ENCODE data around the gene NQO2. TPM values are rescaled to one million over a fixed set of nuclear protein-coding genes. Genes with fewer than 3 reads are reported as not detected.

Gene NQO2
- polyA plus RNA-seq, 1 donor from 2014 or later: 33.2 TPM

DNA sequence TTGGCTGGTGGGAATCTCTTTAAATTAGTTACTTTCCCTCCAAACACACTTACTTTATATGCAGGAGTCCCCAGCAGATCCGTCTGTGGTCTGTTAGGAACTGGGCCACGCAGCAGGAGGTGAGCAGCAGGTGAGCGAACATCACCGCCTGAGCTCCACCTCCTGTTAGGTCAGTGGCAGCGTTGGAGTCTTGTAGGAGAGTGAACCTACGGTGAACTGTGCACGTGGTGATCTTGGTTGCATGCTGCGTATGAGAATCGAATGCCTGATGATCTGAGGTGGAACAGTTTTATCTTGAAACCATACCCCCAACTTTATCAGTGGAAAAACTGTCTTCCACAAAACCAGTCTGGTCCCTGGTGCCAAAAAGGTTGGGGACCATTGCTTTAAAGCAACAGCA, 33.3 kb upstream of the NQO2 start:
- Histone ChIP-seq H3K9ac (ENCODE audit: low read length) (no peak overlapping the region), H3K79me2 (replicated peaks; ENCODE audit: insufficient read depth, low read length) (no peaks in the 10 kb centered on the region), H3K27ac (ENCODE audit: low read length) (no peak overlapping the region)

DNA sequence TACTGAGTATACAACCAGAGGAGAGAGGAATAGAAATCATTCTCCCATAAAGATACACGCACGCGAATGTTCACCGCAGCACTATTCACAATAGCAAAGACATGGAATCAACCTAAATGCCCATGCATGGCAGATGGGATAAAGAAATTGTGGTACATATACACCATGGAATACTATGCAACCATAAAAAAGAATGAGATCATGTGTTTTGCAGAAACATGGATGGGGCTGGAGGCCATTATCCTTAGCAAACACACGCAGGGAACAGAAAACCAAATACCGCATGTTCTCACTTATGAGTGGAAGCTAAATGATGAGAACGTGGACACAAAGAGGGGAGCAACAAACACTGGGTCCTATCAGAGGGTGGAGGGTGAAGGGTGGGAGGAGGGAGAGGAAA, 31.8 kb upstream of the NQO2 start:
- Histone ChIP-seq H3K9me3 (ENCODE audit: low read length) (no peaks in the 10 kb centered on the region), H3F3A (ENCODE audit: insufficient read depth, low read length, poor library complexity, severe bottlenecking) (no peaks in the 10 kb centered on the region), H4K20me1 (ENCODE audit: insufficient read depth) (no peaks in the 10 kb centered on the region), H3K9ac (ENCODE audit: low read length) (no peak overlapping the region), H3K27ac (ENCODE audit: low read length) (no peak overlapping the region), H3K9me2 (ENCODE audit: insufficient read depth, low read length) (no peaks in the 10 kb centered on the region), H3K36me3 (ENCODE audit: insufficient read depth, low read length) (no peaks in the 10 kb centered on the region), H3K27me3 (ENCODE audit: insufficient read depth, low read depth, low read length) (peaks cover 11% of the 10 kb centered on the region), H3K4me3 (ENCODE audit: low read length) (no peak overlapping the region), H2AFZ (ENCODE audit: low read depth, low read length) (no peak overlapping the region), H3K4me2 (ENCODE audit: low read length) (no peak overlapping the region), H3K79me2 (replicated peaks; ENCODE audit: insufficient read depth, low read length) (no peaks in the 10 kb centered on the region)
- TF ChIP-seq MXI1 (conservative IDR thresholded peaks at IDR 0.05; ENCODE audit: poor library complexity, severe bottlenecking): no peak
- no peak for TF ChIP-seq EP300 (conservative IDR thresholded peaks at IDR 0.05; ENCODE audit: poor library complexity, severe bottlenecking)
- TF ChIP-seq RAD21 (conservative IDR thresholded peaks at IDR 0.05): no peak
- TF ChIP-seq REST (IDR thresholded peaks at IDR 0.05; ENCODE audit: borderline replicate concordance): no peak
- TF ChIP-seq EZH2 (IDR thresholded peaks at IDR 0.05; ENCODE audit: borderline replicate concordance, insufficient read depth, low read length, poor library complexity, severe bottlenecking): no peak
- TF ChIP-seq TAF1 (IDR thresholded peaks at IDR 0.05; ENCODE audit: low read depth): no peak
- TF ChIP-seq SMC3 (conservative IDR thresholded peaks at IDR 0.05; ENCODE audit: poor library complexity): no peak
- TF ChIP-seq, protein P1, sequence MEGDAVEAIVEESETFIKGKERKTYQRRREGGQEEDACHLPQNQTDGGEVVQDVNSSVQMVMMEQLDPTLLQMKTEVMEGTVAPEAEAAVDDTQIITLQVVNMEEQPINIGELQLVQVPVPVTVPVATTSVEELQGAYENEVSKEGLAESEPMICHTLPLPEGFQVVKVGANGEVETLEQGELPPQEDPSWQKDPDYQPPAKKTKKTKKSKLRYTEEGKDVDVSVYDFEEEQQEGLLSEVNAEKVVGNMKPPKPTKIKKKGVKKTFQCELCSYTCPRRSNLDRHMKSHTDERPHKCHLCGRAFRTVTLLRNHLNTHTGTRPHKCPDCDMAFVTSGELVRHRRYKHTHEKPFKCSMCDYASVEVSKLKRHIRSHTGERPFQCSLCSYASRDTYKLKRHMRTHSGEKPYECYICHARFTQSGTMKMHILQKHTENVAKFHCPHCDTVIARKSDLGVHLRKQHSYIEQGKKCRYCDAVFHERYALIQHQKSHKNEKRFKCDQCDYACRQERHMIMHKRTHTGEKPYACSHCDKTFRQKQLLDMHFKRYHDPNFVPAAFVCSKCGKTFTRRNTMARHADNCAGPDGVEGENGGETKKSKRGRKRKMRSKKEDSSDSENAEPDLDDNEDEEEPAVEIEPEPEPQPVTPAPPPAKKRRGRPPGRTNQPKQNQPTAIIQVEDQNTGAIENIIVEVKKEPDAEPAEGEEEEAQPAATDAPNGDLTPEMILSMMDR (IDR thresholded peaks at IDR 0.05; ENCODE audit: poor library complexity, severe bottlenecking): no peak
- no peak for TF ChIP-seq POLR2AphosphoS5 (IDR thresholded peaks at IDR 0.05)

More for the DNA sequence above, 33.3 kb upstream of the NQO2 start:
- no peak overlapping the region for H3K4me2 ChIP-seq (ENCODE audit: low read length)
- no peaks in the 10 kb centered on the region for H3K9me2 ChIP-seq (ENCODE audit: insufficient read depth, low read length)
- no peaks in the 10 kb centered on the region for H3K9me3 ChIP-seq (ENCODE audit: low read length)
- no peaks in the 10 kb centered on the region for H3F3A ChIP-seq (ENCODE audit: insufficient read depth, low read length, poor library complexity, severe bottlenecking)
- no peaks in the 10 kb centered on the region for H4K20me1 ChIP-seq (ENCODE audit: insufficient read depth)
- peaks cover 6% of the 10 kb centered on the region for H3K27me3 ChIP-seq (ENCODE audit: insufficient read depth, low read depth, low read length)
- no peak overlapping the region for H2AFZ ChIP-seq (ENCODE audit: low read depth, low read length)
- no peak overlapping the region for H3K4me3 ChIP-seq (ENCODE audit: low read length)
- no peaks in the 10 kb centered on the region for H3K36me3 ChIP-seq (ENCODE audit: insufficient read depth, low read length)
- TF ChIP-seq EZH2 (IDR thresholded peaks at IDR 0.05; ENCODE audit: borderline replicate concordance, insufficient read depth, low read length, poor library complexity, severe bottlenecking) (no peak), REST (IDR thresholded peaks at IDR 0.05; ENCODE audit: borderline replicate concordance) (no peak)
- TF ChIP-seq, protein P1 (IDR thresholded peaks at IDR 0.05; ENCODE audit: poor library complexity, severe bottlenecking): no peak

Data from neural cell (in vitro differentiated cells).